ENCODE results near the gene VTI1A. TPM values are rescaled to one million over a fixed set of nuclear protein-coding genes. Genes with fewer than 3 reads are reported as not detected.

VTI1A gene
- total RNA-seq, 6 experiments from 2014 or later = 11.2 to 26.2 (median 12.3) TPM

GRCh38 chr10:112782200-112782907 is 335.3 kb downstream of the VTI1A start:
- Histone ChIP-seq H3K9me3 (no peaks in the 10 kb centered on the region), H3K36me3 (no peaks in the 10 kb centered on the region), H3K4me1 (peaks cover 0 to 12% (median 0%) of the 10 kb centered on the region in 4 donors), H3K27ac (no peak overlapping the region), H3K4me3 (no peak overlapping the region), H3K27me3 (no peaks in the 10 kb centered on the region)
- no peak for ATAC-seq
- no peak for DNase-seq
- intact Hi-C loops (cut with DNase I) = no loop called here
- WGBS (ENCODE audit: insufficient coverage, low coverage, low lambda C conversion rate, missing lambda C conversion rate) = 97% methylated on average over 6 of the region's 18 CpGs
- TF ChIP-seq, protein P1, sequence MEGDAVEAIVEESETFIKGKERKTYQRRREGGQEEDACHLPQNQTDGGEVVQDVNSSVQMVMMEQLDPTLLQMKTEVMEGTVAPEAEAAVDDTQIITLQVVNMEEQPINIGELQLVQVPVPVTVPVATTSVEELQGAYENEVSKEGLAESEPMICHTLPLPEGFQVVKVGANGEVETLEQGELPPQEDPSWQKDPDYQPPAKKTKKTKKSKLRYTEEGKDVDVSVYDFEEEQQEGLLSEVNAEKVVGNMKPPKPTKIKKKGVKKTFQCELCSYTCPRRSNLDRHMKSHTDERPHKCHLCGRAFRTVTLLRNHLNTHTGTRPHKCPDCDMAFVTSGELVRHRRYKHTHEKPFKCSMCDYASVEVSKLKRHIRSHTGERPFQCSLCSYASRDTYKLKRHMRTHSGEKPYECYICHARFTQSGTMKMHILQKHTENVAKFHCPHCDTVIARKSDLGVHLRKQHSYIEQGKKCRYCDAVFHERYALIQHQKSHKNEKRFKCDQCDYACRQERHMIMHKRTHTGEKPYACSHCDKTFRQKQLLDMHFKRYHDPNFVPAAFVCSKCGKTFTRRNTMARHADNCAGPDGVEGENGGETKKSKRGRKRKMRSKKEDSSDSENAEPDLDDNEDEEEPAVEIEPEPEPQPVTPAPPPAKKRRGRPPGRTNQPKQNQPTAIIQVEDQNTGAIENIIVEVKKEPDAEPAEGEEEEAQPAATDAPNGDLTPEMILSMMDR (IDR thresholded peaks at IDR 0.05) = no peak
- TF ChIP-seq POLR2A (IDR thresholded peaks at IDR 0.05) = no peak

- intact Hi-C loops (cut with DNase I) = no loop called here
- TF ChIP-seq, protein P1 (IDR thresholded peaks at IDR 0.05) = no peak
- no peak for TF ChIP-seq POLR2A (IDR thresholded peaks at IDR 0.05)
- Histone ChIP-seq H3K27ac (no peak overlapping the region), H3K27me3 (no peaks in the 10 kb centered on the region), H3K36me3 (no peaks in the 10 kb centered on the region), H3K9me3 (no peaks in the 10 kb centered on the region), H3K4me3 (no peak overlapping the region), H3K4me1 (peaks cover 0 to 12% (median 0%) of the 10 kb centered on the region in 4 donors)
- WGBS (ENCODE audit: insufficient coverage, low coverage, low lambda C conversion rate, missing lambda C conversion rate) = 86% methylated on average over 9 of the region's 14 CpGs
- ATAC-seq (no peak), DNase-seq (no peak)
Measured at GRCh38 chr10:112783351-112784021, 336.5 kb downstream of the VTI1A start.

- intact Hi-C loops (cut with DNase I) = no loop called here
- no peaks in the 10 kb centered on the region for H3K27me3 ChIP-seq
- no peak overlapping the region for H3K4me3 ChIP-seq
- DNase-seq (no peak), ATAC-seq (no peak)
- TF ChIP-seq POLR2A (IDR thresholded peaks at IDR 0.05) = no peak
- TF ChIP-seq, protein P1 (IDR thresholded peaks at IDR 0.05) = no peak
- 86% methylated on average over 8 of the region's 8 CpGs for WGBS (ENCODE audit: insufficient coverage, low coverage, low lambda C conversion rate, missing lambda C conversion rate)
- no peaks in the 10 kb centered on the region for H3K36me3 ChIP-seq
- peaks cover 0 to 10% (median 0%) of the 10 kb centered on the region in 4 donors for H3K4me1 ChIP-seq
- H3K27ac ChIP-seq = no peak overlapping the region
- no peaks in the 10 kb centered on the region for H3K9me3 ChIP-seq
Measured at GRCh38 chr10:112784022-112784461, 337.0 kb downstream of the VTI1A start.

DNA sequence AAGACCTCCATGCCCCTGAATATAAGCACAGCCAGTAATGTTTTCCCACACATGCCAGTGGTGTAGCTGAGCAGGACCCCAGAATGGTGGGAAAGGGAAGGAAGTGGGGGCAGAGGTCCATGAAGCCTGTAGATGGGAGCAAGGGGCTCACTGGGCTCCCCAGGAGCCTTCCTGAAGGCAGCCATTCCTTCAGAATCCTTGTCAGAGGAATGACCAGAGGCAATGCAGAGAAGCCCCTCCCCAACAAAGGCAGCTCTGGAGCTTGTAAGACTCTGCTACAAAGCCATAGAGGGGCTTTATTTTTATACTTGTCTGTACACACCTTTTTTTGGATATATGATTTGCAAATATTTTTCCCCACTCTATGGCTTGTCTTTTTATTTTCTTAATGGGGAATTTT is 338.1 kb downstream of the VTI1A start:
- Histone ChIP-seq H3K4me1 (no peaks in the 10 kb centered on the region), H3K27me3 (no peaks in the 10 kb centered on the region), H3K27ac (no peak overlapping the region), H3K36me3 (no peaks in the 10 kb centered on the region), H3K9me3 (no peaks in the 10 kb centered on the region), H3K4me3 (no peak overlapping the region)
- ATAC-seq = no peak
- no peak for TF ChIP-seq POLR2A (IDR thresholded peaks at IDR 0.05)
- TF ChIP-seq, protein P1 (IDR thresholded peaks at IDR 0.05) = no peak
- DNase-seq = no peak
- intact Hi-C loops (cut with DNase I) = no loop called here
